Stomach (tissue), 9 donors: Measurements from ENCODE around the gene SPNS2. TPM values are rescaled to one million over a fixed set of nuclear protein-coding genes. Genes with fewer than 3 reads are reported as not detected.

Experiments
- DNase-seq, 2 donors: peaks; one replicate each; pipeline versions ENCODE4 v3.0.0 to v3.0.0-alpha.2; 2013 to 2019
- H3K27ac ChIP-seq, 5 donors: fragments of 200-600 bp in 4 of 5; sonication (generic) in 4 of 5; one replicate each; pipeline ENCODE4 v1.5.1; 2013 to 2019; ENCODE audit warnings: mild to moderate bottlenecking in 1 of 5, moderate library complexity in 1 of 5
- H3K27me3 ChIP-seq, 3 donors: fragments of 200-600 bp; sonication (generic); one replicate each; pipeline ENCODE4 v1.5.1; 2017 to 2019; ENCODE audit warnings: mixed run types in 1 of 3
- H3K36me3 ChIP-seq, 4 donors: fragments of 200-600 bp; sonication (generic); 1 replicate in 3 of 4; 2 replicates in 1 of 4; pipeline ENCODE4 v1.5.1; 2016 to 2019
- H3K4me1 ChIP-seq, 4 donors: fragments of 200-600 bp; sonication (generic); one replicate each; pipeline ENCODE4 v1.5.1; 2016 to 2019
- H3K4me3 ChIP-seq, 4 donors: fragments of 200-600 bp; sonication (generic) in 3 of 4; one replicate each; pipeline ENCODE4 v1.5.1; 2016 to 2019; ENCODE audit warnings: mild to moderate bottlenecking in 1 of 4
- H3K9me3 ChIP-seq, 4 donors: fragments of 200-600 bp; sonication (generic); one replicate each; pipeline ENCODE4 v1.5.1; 2016 to 2019
- EP300 ChIP-seq: sonication (generic); formaldehyde crosslinking; IDR thresholded peaks from one replicate; pipeline ENCODE4 v1.6.1; 2017; ENCODE audit warnings: antibody characterized with exemption
- POLR2A ChIP-seq, 4 donors: fragments of 450-650 bp; IDR thresholded peaks; one replicate each; pipeline ENCODE4 v1.6.1; 2016; ENCODE audit warnings: antibody characterized with exemption in 4 of 4, control low read depth in 2 of 4, mild to moderate bottlenecking in 1 of 4, moderate library complexity in 1 of 4
- POLR2AphosphoS5 ChIP-seq, 3 donors: sonication (generic); formaldehyde crosslinking; IDR thresholded peaks; one replicate each; pipeline ENCODE4 v1.6.1; 2016; ENCODE audit warnings: antibody characterized with exemption in 3 of 3
- whole genome bisulfite sequencing, 5 donors: extraction: QIAGEN DNeasy Blood & Tissue Kit in 3 of 5; methylation state at CpG; one replicate each; pipeline versions ENCODE4 v1.1.5 to v1.1.7; 2013 to 2018; 5-methylcytosine and 5-hydroxymethylcytosine counted together
- intact Hi-C: fragments of 100-400 bp; cut with DNase I; formaldehyde crosslinking; loops from one replicate; pipeline ENCODE4 v1.15.1; 2023; ENCODE audit warnings: low total_unique reads
- polyA plus RNA-seq, 3 donors: library from polyadenylated mRNA; stranded (reverse); fragments of 200-250 nt; gene quantifications; one replicate each; pipeline ENCODE4 v1.2.3, GENCODE V29; 2013
- total RNA-seq, 5 donors: library from RNA; depleted of rRNA; stranded (reverse); fragments of >200 nt; gene quantifications; one replicate each; pipeline versions ENCODE4 v1.1.0 to v1.2.3, GENCODE V29; 2014 to 2016
- TF ChIP-seq, protein P1 (sequence below), 7 experiments: fragments of 450-650 bp in 4 of 7; fragments of 200-600 bp in 3 of 7; sonication (generic) in 3 of 7; IDR thresholded peaks; one replicate each; pipeline ENCODE4 v1.5.1; 2016 to 2019; ENCODE audit warnings: antibody characterized with exemption in 7 of 7, control low read depth in 2 of 7, mild to moderate bottlenecking in 1 of 7
- donor health status: healthy with polysubstance abuse.
- donor health status: Bipolar disorder and iron deficiency.
- donor health status: healthy.

The SPNS2 gene
- total and polyA plus RNA-seq, 8 donors, result 4.1 to 67.7 (median 24.3) TPM

- 0 to 1% (median 1%) methylated on average over 14 to 100 of the region's 100 CpGs for WGBS, 5 donors
- Histone ChIP-seq H3K36me3 (no peaks in the 10 kb centered on the region), H3K27me3 (peaks cover 15 to 61% (median 20%) of the 10 kb centered on the region in 3 donors), H3K4me3 (peak within 1 kb of the TSS; percentile 47 to 67 (median 53)), H3K9me3 (no peaks in the 10 kb centered on the region), H3K27ac (peak within 1 kb of the TSS in 3 of 5 donors; percentile 11 to 60 (median 39)), H3K4me1 (peaks cover 15 to 22% (median 20%) of the 10 kb centered on the region in 4 donors)
- intact Hi-C loops, result no loop called here
- TF ChIP-seq EP300 (no peak), POLR2A (IDR thresholded peaks at IDR 0.05) (no peak), POLR2AphosphoS5 (IDR thresholded peaks at IDR 0.05) (no peak)
- TF ChIP-seq, protein P1, sequence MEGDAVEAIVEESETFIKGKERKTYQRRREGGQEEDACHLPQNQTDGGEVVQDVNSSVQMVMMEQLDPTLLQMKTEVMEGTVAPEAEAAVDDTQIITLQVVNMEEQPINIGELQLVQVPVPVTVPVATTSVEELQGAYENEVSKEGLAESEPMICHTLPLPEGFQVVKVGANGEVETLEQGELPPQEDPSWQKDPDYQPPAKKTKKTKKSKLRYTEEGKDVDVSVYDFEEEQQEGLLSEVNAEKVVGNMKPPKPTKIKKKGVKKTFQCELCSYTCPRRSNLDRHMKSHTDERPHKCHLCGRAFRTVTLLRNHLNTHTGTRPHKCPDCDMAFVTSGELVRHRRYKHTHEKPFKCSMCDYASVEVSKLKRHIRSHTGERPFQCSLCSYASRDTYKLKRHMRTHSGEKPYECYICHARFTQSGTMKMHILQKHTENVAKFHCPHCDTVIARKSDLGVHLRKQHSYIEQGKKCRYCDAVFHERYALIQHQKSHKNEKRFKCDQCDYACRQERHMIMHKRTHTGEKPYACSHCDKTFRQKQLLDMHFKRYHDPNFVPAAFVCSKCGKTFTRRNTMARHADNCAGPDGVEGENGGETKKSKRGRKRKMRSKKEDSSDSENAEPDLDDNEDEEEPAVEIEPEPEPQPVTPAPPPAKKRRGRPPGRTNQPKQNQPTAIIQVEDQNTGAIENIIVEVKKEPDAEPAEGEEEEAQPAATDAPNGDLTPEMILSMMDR (IDR thresholded peaks at IDR 0.05), result no peak
- DNase-seq, result peak in 1 of 2 donors; percentile 85
Observed at GRCh38 chr17:4584101-4584916, 85.6 kb downstream of the SPNS2 start, which contains the start of gene SMTNL2. Gene SMTNL2, plus strand, starts transcription at chr17:4584529. Its CDS starts 77 bp downstream, at chr17:4584606.

DNA sequence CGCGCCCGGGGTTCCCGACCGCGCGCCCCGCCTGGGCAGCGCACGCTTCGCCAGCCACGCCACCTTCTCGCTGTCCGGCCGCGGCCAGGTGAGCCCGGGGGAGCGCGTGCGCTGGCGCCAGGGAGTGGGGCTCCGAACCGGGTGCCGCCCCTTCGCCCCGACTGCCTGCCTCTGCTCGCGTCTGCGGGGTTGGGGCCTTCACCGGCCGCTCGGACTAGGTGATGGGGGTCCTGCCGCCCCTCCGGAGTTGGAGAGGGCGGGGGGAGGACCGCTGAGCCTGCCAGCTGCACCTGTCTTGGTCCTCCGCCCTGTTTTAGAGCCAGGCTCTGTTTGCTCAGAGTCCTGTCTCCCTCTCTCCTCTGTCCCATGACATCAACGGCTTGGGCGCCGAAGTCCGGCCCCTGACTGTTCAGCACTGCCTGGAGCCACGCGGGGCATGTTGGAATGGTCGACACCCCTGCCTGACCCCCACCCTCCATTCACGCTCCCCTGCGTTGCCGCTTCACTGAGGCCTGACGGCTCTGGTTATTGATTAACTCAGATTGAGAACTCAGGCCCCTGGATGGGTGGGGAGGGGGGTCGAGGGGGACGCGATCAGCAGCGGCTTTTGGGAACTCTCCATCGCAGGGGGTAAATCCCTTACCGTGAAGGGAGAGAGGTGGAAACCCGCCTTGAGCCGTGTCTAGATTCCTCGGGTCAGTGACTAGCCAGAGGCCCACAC, 86.4 kb downstream of the SPNS2 start:
- peaks cover 15 to 57% (median 20%) of the 10 kb centered on the region in 3 donors for H3K27me3 ChIP-seq

GRCh38 chr17:4585638-4585994, 86.9 kb downstream of the SPNS2 start:
- Histone ChIP-seq H3K9me3 (no peaks in the 10 kb centered on the region), H3K36me3 (no peaks in the 10 kb centered on the region), H3K27me3 (peaks cover 15 to 55% (median 20%) of the 10 kb centered on the region in 3 donors), H3K27ac (no peak overlapping the region), H3K4me3 (no peak overlapping the region), H3K4me1 (peaks cover 15 to 22% (median 20%) of the 10 kb centered on the region in 4 donors)
- TF ChIP-seq, protein P1 (IDR thresholded peaks at IDR 0.05), result no peak
- no peak for TF ChIP-seq POLR2A (IDR thresholded peaks at IDR 0.05)
- TF ChIP-seq POLR2AphosphoS5 (IDR thresholded peaks at IDR 0.05), result no peak
- no peak for TF ChIP-seq EP300
- 57 to 81% (median 70%) methylated on average over 1 to 7 of the region's 7 CpGs for WGBS, 5 donors
- DNase-seq, result no peak
- intact Hi-C loops, result no loop called here

More for the DNA sequence above, 86.4 kb downstream of the SPNS2 start:
- TF ChIP-seq, protein P1 (IDR thresholded peaks at IDR 0.05), result no peak
- TF ChIP-seq POLR2AphosphoS5 (IDR thresholded peaks at IDR 0.05), result no peak
- no peak for TF ChIP-seq POLR2A (IDR thresholded peaks at IDR 0.05)
- TF ChIP-seq EP300, result no peak
- DNase-seq, result no peak
- Histone ChIP-seq H3K9me3 (no peaks in the 10 kb centered on the region), H3K4me3 (peak overlapping the region; percentile 47 to 67 (median 53)), H3K27ac (peak overlapping the region in 1 of 5 donors; percentile 60), H3K36me3 (no peaks in the 10 kb centered on the region), H3K4me1 (peaks cover 15 to 22% (median 20%) of the 10 kb centered on the region in 4 donors)
- WGBS, 5 donors, result 11 to 26% (median 18%) methylated on average over 24 to 57 of the region's 57 CpGs
- intact Hi-C loops, result no loop called here

DNA sequence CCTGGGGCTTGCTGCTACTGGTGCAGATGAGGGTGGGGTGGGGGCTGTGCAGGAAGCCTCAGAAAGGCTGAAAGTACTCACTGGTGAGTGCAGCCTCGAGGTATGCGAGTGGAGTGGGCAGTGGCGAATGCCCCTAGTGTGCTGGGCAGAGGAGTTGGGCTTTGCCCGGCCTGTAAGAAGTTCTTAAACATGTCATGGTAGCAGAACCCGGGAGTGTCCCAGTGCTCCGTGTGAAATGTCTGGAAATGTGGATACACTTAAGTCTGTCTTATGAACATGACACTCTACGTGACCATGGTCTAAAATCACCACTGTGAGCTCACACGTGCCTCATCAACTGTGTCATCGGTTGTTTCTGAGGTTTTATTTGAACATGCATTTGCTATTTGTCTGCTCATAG, 87.4 kb downstream of the SPNS2 start:
- no peak for TF ChIP-seq POLR2A (IDR thresholded peaks at IDR 0.05)
- TF ChIP-seq POLR2AphosphoS5 (IDR thresholded peaks at IDR 0.05), result no peak
- TF ChIP-seq EP300, result no peak
- TF ChIP-seq, protein P1 (IDR thresholded peaks at IDR 0.05), result no peak
- H3K36me3 ChIP-seq, result no peaks in the 10 kb centered on the region
- H3K9me3 ChIP-seq, result no peaks in the 10 kb centered on the region
- no peak for DNase-seq
- no peak overlapping the region for H3K4me3 ChIP-seq
- H3K4me1 ChIP-seq, result peaks cover 15 to 22% (median 20%) of the 10 kb centered on the region in 4 donors
- intact Hi-C loops, result no loop called here
- peaks cover 15 to 53% (median 20%) of the 10 kb centered on the region in 3 donors for H3K27me3 ChIP-seq
- no peak overlapping the region for H3K27ac ChIP-seq
- 83 to 91% (median 90%) methylated on average over 9 of the region's 9 CpGs for WGBS, 5 donors
